K562 (cell line): Measurements from ENCODE around the gene COX4I2. TPM values are rescaled to one million over a fixed set of nuclear protein-coding genes. Genes with fewer than 3 reads are reported as not detected.

Experiments
- CBFA2T3 ChIP-seq: fragments of 450-650 bp; IDR thresholded peaks from 2 replicates; pipeline ENCODE4 v1.6.1; 2017
- RB1 ChIP-seq: fragments of 450-650 bp; IDR thresholded peaks from 2 replicates; pipeline ENCODE4 v1.6.1; 2017; ENCODE audit warnings: low read depth, mild to moderate bottlenecking
- RFX7 ChIP-seq: fragments of 250-450 bp; sonication (Bioruptor Pico); IDR thresholded peaks from 2 replicates; pipeline ENCODE4 v1.5.1; 2021; ENCODE audit warnings: mild to moderate bottlenecking
- TEAD4 ChIP-seq, 2 experiments: sonication (generic) in 1 of 2; formaldehyde crosslinking in 1 of 2; IDR thresholded peaks; 2 replicates each; pipeline versions ENCODE4 v1.6.1 to v1.8.0; 2012 to 2022; ENCODE audit warnings: borderline replicate concordance in 1 of 2, inconsistent platforms in 1 of 2, low read length in 1 of 2, mild to moderate bottlenecking in 1 of 2, missing genetic modification reagents in 1 of 2
- polyA plus RNA-seq, 8 experiments: library from polyadenylated mRNA; depleted of rRNA in 4 of 8; stranded (reverse) in 5 of 8; unstranded in 3 of 8; fragments of >200 nt; fragmentation: Nextera tagmentation in 2 of 8; fragmentation: Illumina TruSeq in 1 of 8; extraction: Ambion mirVana in 2 of 8; extraction: Trizol in 1 of 8; gene quantifications; 2 replicates each; pipeline versions ENCODE4 v1.2.1 to v1.2.3, GENCODE V29; 2011 to 2014; ENCODE audit warnings: inconsistent platforms in 1 of 8, missing spikeins in 1 of 8
- total RNA-seq, 7 experiments: library from RNA; depleted of rRNA in 6 of 7; stranded (reverse); fragments of >200 nt in 6 of 7; fragmentation: Illumina TruSeq in 2 of 7; extraction: Trizol in 2 of 7; gene quantifications; 2 replicates each; pipeline versions ENCODE4 v1.2.1 to v1.2.3, GENCODE V29; 2011 to 2021; ENCODE audit warnings: low replicate concordance in 1 of 7
- TF ChIP-seq, protein P1 (sequence below): sonication (generic); formaldehyde crosslinking; IDR thresholded peaks from 2 replicates; pipeline ENCODE4 v1.5.0; 2020; ENCODE audit warnings: missing genetic modification reagents
- TF ChIP-seq, protein P2 (sequence below): sonication (generic); formaldehyde crosslinking; IDR thresholded peaks from 2 replicates; pipeline ENCODE4 v1.8.0; 2022; ENCODE audit warnings: missing genetic modification reagents, mild to moderate bottlenecking, moderate library complexity, borderline replicate concordance
- TF ChIP-seq, protein P3 (sequence below): fragments of 450-650 bp; IDR thresholded peaks from 2 replicates; pipeline ENCODE4 v1.6.1; 2016; ENCODE audit warnings: low read depth
- TF ChIP-seq, protein P4 (sequence below): fragments of 200-800 bp; sonication (Bioruptor generic); IDR thresholded peaks from 2 replicates; pipeline ENCODE4 v1.6.1; 2017; ENCODE audit warnings: missing genetic modification characterization, missing compliant biosample characterization
- TF ChIP-seq, protein P5 (sequence below): fragments of 450-650 bp; IDR thresholded peaks from 2 replicates; pipeline ENCODE4 v1.7.1; 2018; ENCODE audit warnings: mild to moderate bottlenecking, low read depth; ENCODE audit not compliant: partially characterized antibody

COX4I2 gene
- total and polyA plus RNA-seq, 9 of the 15 experiments (the other 6 are each of a cell fraction or from before 2014, with no cell fraction given), result not detected

DNA sequence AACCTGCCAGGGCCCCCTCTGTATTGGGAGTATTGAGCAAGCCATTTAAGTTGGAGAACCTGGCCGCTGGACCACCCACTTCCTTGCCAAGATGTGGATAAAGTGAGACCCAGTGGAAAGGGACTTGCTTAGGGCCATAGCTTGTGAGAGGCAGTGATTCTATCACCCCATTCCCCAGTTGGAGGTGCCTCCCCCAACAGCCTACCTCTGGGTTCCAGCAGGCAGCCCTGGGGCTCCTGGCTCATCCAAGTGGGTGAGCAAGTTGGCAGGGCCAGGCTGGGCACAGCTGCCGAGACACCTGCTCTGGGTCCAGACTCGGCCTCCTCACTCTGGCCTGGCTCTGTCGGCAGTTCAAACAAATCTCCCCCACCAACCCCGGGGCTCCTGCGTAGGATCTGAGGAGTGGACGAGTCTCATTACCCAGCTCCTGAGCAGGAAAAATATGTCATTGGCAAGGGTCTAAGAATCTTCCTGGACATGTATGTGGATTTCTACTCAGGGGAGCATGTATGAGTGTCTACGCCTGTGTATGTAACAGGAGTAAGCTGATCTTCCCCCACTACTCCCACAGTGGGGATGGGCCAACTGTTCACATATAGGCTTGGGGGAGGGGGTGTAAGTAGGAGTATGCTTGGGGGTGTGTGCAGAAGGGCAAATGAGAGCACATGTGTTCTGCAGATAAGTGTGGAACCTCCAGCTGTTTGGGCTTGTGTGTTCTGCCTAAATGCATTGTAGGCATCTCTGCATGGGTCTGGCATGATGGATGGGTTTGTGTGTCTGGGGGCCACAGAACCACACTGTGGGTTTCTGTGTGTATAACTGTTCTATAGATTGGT is 30.7 kb upstream of the COX4I2 start (continued):
- TF ChIP-seq, protein P1, sequence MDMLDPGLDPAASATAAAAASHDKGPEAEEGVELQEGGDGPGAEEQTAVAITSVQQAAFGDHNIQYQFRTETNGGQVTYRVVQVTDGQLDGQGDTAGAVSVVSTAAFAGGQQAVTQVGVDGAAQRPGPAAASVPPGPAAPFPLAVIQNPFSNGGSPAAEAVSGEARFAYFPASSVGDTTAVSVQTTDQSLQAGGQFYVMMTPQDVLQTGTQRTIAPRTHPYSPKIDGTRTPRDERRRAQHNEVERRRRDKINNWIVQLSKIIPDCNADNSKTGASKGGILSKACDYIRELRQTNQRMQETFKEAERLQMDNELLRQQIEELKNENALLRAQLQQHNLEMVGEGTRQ (CRISPR knock-in tag), result no peak
- TF ChIP-seq RB1 (no peak), TEAD4 (IDR thresholded peaks at IDR 0.05; ENCODE audit: low read length) (peak; percentile 84), TEAD4 (CRISPR knock-in tag; IDR thresholded peaks at IDR 0.05; ENCODE audit: borderline replicate concordance) (no peak), CBFA2T3 (peak; percentile 95), RFX7 (no peak; the same call in 1 of the 2 replicates)
- TF ChIP-seq, protein P2, sequence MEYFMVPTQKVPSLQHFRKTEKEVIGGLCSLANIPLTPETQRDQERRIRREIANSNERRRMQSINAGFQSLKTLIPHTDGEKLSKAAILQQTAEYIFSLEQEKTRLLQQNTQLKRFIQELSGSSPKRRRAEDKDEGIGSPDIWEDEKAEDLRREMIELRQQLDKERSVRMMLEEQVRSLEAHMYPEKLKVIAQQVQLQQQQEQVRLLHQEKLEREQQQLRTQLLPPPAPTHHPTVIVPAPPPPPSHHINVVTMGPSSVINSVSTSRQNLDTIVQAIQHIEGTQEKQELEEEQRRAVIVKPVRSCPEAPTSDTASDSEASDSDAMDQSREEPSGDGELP (CRISPR knock-in tag), result peak; percentile 99
- TF ChIP-seq, protein P3, sequence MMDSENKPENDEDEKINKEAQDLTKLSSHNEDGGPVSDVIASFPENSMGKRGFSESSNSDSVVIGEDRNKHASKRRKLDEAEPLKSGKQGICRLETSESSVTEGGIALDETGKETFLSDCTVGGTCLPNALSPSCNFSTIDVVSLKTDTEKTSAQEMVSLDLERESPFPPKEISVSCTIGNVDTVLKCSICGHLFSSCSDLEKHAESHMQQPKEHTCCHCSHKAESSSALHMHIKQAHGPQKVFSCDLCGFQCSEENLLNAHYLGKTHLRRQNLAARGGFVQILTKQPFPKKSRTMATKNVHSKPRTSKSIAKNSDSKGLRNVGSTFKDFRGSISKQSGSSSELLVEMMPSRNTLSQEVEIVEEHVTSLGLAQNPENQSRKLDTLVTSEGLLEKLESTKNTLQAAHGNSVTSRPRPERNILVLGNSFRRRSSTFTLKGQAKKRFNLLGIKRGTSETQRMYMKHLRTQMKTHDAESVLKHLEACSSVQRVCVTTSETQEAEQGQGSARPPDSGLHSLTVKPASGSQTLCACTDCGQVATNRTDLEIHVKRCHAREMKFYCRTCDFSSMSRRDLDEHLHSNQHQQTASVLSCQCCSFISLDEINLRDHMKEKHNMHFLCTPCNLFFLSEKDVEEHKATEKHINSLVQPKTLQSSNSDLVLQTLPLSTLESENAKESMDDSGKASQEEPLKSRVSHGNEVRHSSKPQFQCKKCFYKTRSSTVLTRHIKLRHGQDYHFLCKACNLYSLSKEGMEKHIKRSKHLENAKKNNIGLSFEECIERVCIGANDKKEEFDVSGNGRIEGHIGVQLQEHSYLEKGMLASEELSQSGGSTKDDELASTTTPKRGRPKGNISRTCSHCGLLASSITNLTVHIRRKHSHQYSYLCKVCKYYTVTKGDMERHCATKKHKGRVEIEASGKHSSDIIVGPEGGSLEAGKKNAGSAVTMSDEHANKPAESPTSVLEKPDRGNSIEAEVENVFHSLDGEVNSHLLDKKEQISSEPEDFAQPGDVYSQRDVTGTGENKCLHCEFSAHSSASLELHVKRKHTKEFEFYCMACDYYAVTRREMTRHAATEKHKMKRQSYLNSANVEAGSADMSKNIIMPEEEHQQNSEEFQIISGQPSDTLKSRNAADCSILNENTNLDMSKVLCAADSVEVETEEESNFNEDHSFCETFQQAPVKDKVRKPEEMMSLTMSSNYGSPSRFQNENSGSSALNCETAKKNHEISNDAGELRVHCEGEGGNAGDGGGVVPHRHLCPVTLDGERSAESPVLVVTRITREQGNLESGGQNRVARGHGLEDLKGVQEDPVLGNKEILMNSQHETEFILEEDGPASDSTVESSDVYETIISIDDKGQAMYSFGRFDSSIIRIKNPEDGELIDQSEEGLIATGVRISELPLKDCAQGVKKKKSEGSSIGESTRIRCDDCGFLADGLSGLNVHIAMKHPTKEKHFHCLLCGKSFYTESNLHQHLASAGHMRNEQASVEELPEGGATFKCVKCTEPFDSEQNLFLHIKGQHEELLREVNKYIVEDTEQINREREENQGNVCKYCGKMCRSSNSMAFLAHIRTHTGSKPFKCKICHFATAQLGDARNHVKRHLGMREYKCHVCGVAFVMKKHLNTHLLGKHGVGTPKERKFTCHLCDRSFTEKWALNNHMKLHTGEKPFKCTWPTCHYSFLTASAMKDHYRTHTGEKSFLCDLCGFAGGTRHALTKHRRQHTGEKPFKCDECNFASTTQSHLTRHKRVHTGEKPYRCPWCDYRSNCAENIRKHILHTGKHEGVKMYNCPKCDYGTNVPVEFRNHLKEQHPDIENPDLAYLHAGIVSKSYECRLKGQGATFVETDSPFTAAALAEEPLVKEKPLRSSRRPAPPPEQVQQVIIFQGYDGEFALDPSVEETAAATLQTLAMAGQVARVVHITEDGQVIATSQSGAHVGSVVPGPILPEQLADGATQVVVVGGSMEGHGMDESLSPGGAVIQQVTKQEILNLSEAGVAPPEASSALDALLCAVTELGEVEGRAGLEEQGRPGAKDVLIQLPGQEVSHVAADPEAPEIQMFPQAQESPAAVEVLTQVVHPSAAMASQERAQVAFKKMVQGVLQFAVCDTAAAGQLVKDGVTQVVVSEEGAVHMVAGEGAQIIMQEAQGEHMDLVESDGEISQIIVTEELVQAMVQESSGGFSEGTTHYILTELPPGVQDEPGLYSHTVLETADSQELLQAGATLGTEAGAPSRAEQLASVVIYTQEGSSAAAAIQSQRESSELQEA, result no peak
- TF ChIP-seq, protein P4, sequence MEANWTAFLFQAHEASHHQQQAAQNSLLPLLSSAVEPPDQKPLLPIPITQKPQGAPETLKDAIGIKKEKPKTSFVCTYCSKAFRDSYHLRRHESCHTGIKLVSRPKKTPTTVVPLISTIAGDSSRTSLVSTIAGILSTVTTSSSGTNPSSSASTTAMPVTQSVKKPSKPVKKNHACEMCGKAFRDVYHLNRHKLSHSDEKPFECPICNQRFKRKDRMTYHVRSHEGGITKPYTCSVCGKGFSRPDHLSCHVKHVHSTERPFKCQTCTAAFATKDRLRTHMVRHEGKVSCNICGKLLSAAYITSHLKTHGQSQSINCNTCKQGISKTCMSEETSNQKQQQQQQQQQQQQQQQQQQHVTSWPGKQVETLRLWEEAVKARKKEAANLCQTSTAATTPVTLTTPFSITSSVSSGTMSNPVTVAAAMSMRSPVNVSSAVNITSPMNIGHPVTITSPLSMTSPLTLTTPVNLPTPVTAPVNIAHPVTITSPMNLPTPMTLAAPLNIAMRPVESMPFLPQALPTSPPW, result peak; percentile 72
- TF ChIP-seq, protein P5, sequence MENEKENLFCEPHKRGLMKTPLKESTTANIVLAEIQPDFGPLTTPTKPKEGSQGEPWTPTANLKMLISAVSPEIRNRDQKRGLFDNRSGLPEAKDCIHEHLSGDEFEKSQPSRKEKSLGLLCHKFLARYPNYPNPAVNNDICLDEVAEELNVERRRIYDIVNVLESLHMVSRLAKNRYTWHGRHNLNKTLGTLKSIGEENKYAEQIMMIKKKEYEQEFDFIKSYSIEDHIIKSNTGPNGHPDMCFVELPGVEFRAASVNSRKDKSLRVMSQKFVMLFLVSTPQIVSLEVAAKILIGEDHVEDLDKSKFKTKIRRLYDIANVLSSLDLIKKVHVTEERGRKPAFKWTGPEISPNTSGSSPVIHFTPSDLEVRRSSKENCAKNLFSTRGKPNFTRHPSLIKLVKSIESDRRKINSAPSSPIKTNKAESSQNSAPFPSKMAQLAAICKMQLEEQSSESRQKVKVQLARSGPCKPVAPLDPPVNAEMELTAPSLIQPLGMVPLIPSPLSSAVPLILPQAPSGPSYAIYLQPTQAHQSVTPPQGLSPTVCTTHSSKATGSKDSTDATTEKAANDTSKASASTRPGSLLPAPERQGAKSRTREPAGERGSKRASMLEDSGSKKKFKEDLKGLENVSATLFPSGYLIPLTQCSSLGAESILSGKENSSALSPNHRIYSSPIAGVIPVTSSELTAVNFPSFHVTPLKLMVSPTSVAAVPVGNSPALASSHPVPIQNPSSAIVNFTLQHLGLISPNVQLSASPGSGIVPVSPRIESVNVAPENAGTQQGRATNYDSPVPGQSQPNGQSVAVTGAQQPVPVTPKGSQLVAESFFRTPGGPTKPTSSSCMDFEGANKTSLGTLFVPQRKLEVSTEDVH, result no peak
